Adipose tissue (tissue), 3 donors: ENCODE data around the gene RFX3. TPM values are rescaled to one million over a fixed set of nuclear protein-coding genes. Genes with fewer than 3 reads are reported as not detected.

Experiments
- H3K27ac ChIP-seq: one replicate; pipeline ENCODE4 v1.5.1; 2013; ENCODE audit warnings: low read depth, low read length
- WGBS, 3 donors: extraction: QIAGEN DNeasy Blood & Tissue Kit; methylation state at CpG; one replicate each; pipeline ENCODE4 v1.1.7; 2013; 5-methylcytosine and 5-hydroxymethylcytosine counted together
- polyA plus RNA-seq, 3 donors: library from polyadenylated mRNA; stranded (reverse); fragments of 200-250 nt; gene quantifications; one replicate each; pipeline ENCODE4 v1.2.3, GENCODE V29; 2013
- donor health status: healthy with polysubstance abuse.
- donor health status: Bipolar disorder and iron deficiency.
- donor health status: healthy.

The RFX3 gene
- polyA plus RNA-seq, 3 donors: 0.79 to 1.3 (median 1.0) TPM

DNA sequence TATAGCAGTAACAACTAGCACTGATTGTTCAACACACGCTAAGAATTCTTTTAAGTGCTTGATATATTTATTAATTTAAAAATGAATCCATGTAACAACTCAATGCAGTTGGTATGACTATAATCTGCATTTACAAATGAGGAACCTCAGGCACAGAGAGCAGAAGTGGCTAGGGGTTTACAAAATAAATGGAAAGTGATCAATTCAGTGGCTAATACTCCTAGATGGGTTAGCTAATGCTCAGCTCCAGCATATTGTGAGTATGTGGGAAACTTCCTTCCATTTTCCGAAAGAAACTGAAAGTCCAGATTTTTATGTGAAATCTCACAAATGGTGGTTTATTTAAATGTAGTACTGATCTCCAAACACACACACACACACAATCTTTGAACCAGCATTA is 128.0 kb downstream of the RFX3 start:
- WGBS, 3 donors: 65 to 93% (median 72%) methylated on average over 2 of the region's 2 CpGs
- H3K27ac ChIP-seq: no peak overlapping the region

DNA sequence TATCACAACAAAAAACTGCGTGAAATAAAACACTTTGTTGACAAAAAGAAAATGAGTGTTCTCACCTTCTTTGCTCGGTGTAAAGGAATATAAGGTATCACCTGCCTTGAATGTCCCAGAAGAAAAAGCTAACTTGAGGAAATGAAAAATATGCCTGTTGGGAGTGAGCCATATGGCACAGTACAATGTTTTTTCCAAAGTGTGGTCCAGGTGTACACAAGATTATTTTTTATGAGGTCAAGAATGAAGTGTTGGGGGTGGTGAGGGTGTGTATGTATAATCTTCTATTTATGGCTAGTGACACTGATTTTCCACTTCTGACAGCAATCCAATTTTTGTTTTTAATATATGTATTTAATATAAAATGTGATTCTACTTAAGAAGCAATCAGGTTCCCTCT is 134.4 kb downstream of the RFX3 start:
- no peak overlapping the region for H3K27ac ChIP-seq
- 52 to 97% (median 95%) methylated on average over 2 of the region's 2 CpGs for WGBS, 3 donors

DNA sequence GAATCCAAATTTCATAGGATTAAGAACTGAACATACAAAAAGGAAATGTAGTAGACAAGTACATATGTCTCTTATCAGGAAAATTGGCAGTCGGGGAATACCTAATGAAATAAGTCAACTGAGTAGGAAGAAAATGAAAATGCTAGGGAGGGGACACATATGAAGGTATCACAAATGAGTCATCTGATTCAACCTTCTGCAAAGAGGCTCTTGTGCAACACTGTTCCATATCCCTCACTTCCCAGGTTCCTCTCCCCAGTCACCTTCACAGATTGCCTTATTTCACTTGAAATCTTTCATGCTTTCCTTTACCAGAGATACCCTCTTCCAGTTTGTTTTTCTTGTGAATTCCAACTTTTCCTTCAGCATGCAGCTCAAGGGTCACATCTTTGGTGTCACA is 139.0 kb downstream of the RFX3 start:
- H3K27ac ChIP-seq: no peak overlapping the region
- WGBS, 3 donors: 60 to 91% (median 89%) methylated on average over 1 of the region's 1 CpG

DNA sequence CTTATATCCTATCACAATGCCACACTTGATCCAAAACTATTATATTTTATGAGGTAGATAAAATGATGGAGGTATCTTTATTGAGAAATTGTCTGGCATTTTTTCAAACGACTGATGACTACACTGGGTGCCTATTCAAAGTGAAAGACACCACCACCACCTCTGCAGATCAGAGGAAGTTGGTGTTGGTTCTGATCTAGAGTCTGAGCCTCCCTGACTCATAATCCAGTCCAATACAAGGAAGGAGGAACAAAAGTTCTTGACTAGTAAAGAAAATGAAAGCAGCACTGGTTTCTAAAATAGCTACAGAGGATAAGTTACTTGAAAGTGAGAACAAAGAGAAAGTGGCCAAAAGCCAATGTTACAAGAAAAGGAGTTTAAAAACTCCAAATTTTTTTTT is 139.9 kb downstream of the RFX3 start:
- H3K27ac ChIP-seq: no peak overlapping the region
- 86 to 94% (median 86%) methylated on average over 1 of the region's 1 CpG for WGBS, 3 donors

DNA sequence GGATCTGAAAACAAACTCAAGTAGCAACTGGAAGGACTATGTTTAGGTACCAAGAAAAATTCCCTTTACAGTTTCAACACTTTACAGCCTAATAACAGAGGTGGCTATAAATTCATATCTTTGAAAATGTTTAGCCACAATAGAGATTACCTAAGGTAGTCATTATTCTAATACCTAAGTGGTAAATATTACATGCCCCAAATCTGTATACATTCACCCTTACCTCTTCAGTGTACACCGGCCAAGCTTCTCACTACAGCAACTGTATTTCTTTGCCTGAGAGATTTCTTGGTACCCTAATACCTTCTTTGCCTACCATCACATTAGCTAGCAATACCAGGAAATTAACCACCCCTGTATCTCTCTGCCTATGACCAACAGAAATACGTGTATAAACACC is 154.0 kb downstream of the RFX3 start:
- H3K27ac ChIP-seq: no peak overlapping the region
- 89 to 97% (median 93%) methylated on average over 2 of the region's 2 CpGs for whole genome bisulfite sequencing, 3 donors

DNA sequence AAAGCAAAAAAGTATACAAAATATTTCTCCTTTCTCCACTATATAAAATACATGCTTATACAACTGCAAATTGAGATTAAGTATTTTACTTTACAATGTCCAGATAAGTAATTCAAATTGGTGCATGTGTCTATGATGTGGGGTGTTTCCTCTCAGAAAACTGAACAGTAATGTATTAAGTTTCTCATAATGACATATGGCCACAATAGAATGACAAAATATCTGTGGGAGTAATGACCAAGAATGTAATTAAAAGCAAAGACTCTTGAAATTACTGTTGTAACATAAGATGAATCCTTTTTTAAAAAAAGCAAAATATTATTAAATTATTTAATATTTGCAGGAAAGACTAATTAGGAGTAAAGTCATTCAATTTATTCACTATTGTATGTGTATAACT is 155.1 kb downstream of the RFX3 start:
- H3K27ac ChIP-seq: no peak overlapping the region

DNA sequence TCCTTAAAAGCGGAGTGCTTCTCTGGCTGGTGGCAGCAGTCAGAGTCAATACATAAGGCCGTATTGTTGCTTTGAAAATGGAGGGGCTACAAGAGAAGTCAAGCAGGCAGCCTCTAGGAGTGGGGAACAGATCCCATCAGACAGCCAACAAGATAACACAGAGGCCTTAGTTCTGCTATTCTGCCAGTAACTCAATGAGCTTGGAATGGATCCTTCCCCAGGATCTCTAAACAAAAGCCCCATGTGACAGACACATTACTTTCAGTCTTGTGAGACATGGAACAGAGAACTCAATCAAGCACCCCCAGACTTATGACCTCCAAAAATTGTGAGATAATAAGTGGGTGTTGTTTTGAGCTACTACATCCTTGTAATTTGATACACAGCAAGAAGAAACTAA is 158.6 kb downstream of the RFX3 start:
- 95 to 96% (median 96%) methylated on average over 2 of the region's 2 CpGs for WGBS, 3 donors

DNA sequence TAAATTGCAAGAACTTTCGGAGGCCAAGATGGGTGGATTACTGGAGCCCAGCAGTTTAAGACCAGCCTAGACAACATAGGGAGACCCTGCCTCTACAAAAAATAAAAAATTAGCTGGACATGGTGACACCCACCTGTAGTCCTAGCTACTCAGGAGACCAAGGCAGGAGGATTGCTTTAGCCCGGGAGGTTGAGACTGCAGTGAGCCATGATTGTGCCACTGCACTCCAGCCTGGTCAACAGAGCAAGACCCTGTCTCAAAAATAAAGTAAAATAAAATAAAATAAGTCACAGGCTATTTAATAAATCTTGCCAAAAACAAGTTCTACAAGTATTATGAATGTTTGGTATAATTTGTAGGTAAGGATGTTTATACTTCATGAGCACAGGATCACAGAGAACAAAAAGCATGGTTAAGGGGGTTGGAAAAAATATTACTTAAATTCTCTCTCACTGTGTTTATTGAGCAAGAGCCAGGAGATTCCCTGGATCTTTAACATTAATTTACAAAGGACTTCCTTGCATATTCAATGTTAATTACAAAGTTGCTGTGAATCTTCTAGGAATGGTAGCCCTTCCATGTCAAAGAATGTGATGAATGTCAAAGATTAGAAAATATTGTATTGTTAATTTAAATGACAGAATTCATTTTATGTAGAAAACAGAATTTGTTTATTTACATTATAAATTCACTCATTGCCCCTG is 164.0 kb downstream of the RFX3 start:
- 94 to 100% (median 99%) methylated on average over 2 of the region's 2 CpGs for WGBS, 3 donors
- no peak overlapping the region for H3K27ac ChIP-seq

More for the DNA sequence above, 158.6 kb downstream of the RFX3 start:
- H3K27ac ChIP-seq: no peak overlapping the region

DNA sequence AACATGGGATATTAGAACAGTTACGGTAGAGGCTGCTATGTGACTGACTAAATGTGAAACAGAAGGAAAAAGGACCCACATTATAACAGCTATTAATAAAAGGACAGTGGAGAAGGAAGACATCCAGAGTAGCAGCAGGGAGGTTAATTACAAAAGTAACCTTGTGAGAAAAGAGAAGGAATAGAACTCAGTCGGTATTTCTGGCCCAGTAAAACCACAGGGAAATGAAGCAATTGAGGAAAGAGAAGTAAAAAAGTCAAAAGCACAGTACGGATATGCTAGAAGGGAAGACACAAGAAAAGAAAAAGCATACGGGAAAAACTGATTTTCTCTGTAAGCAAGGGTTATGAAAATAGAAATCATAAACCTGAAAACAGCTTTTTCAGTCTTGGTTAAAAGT is 164.7 kb downstream of the RFX3 start:
- H3K27ac ChIP-seq: no peak overlapping the region
- 58 to 93% (median 72%) methylated on average over 4 of the region's 4 CpGs for WGBS, 3 donors

DNA sequence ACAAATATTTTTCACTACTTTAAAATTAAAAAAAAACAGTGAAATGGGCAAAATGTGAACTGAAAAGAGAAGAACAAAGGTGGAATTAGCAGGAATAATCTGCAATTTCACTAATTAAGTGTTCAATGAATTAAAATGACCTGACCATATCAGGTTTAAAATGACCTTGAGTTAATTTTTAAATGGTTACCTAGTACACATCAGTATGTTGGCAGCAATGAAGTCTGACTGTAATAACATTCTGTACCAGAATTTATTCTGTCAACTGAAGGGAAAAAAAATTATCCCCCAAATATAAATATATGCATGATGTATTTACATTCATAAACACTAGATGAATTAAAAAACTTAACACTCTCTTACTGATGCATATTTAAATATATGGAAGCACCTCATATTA is 165.6 kb downstream of the RFX3 start:
- H3K27ac ChIP-seq: no peak overlapping the region

DNA sequence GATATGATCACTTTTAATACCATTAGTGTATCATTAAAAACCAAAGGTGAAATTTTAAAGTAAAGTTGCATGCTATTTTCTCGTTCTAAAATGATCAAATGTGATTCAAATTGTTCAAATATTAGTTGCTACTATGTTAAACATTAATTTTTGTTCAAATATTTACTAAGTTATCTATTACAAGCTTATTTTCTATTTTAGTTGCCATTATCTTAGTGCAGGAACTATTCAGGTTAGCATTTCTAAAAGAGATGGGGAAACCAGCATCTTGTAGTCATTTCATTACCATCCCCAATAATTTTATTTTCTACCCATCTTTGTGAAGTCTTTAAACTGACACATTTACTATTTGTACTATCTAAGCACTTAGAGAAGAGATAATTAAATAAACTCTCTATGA is 166.0 kb downstream of the RFX3 start:
- no peak overlapping the region for H3K27ac ChIP-seq
- WGBS, 3 donors: 32 to 93% (median 88%) methylated on average over 1 of the region's 1 CpG

DNA sequence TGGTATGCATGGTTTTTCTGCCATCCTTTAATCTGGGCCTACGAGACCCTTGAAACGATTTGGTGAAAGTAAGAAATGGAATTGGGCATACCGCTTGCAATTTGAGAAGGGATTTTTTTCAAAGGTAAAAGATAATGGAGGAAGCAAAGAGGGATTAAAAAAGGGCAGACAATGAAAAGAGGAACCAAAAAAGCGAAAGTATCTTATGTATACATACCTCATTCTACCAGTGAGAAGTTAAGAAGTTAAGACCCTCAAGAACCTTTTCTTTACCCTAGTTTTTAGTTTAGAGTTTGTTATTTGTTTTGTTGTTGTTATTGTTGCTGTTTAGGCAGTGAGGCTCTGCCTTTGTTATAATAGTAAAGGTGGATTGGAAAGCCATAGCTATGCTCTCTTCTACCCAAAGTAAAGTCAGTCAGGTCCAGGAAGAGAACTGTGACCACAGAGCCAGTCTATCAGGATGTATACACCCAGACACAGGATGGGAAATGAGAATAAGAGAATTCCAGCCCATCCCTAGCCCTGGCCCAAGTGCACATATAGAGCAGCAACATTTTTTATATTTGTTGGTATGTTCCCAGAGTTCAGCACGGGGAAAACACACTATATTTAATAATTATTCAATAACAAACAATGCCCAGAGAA is 166.6 kb downstream of the RFX3 start:
- H3K27ac ChIP-seq: no peak overlapping the region
- WGBS, 3 donors: 87 to 95% (median 92%) methylated on average over 5 of the region's 5 CpGs

DNA sequence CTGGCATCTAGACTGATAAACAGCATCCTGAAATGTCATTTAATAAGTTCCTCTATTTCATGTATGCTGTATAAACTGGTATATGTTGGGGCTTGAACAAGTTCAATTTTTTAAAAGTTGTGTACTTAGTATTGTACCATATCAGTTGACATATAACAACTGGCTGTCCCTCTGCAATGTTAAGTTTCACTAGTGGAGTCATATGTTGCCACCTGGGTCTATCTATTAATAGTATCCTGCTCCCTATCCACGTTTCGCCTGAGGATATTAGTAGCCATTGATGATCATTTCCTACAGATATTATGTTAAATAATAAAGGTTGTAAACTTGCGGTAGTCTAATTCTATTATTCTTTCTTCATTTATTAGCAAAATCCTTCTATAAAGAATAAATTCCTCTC is 177.6 kb downstream of the RFX3 start:
- no peak overlapping the region for H3K27ac ChIP-seq
- 73 to 88% (median 87%) methylated on average over 3 of the region's 3 CpGs for WGBS, 3 donors

DNA sequence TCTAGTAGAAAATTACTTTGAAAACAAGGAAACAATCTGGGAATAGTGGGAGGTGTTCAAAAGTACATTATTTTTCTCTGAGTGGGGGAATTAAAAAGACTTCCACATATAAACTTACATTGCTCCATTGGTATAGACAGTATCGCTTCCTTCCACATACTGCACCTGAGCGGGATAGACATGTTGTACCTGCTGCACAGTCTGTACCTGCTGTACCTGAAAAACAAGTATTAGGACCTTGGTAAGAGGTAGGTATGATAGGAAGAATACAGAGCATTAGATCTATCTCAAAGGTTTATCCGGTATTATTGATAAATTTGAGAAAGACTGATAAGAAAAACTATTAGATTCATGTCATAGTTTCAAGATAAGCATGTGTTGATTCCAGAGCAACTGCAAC is 179.3 kb downstream of the RFX3 start:
- WGBS, 3 donors: 56 to 96% (median 95%) methylated on average over 3 of the region's 3 CpGs
- H3K27ac ChIP-seq: no peak overlapping the region

DNA sequence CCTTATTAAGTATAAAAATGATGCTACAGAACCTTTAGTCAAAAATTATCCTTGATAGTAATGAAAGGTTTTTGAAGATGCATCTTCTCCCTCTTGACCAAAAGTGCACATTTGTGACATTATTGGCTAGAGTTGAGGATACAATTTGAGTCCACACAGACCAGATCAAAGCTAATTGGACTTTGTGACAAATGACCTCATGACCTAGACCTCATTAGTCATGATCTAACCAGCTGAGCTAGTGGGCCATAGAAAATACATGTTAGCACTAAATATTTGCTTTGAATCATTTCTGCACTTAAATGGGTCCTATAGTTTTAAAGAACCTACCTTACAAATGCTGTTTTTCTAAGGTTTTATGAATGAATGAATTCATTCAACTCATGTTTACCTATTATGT is 182.1 kb downstream of the RFX3 start:
- H3K27ac ChIP-seq: no peak overlapping the region

DNA sequence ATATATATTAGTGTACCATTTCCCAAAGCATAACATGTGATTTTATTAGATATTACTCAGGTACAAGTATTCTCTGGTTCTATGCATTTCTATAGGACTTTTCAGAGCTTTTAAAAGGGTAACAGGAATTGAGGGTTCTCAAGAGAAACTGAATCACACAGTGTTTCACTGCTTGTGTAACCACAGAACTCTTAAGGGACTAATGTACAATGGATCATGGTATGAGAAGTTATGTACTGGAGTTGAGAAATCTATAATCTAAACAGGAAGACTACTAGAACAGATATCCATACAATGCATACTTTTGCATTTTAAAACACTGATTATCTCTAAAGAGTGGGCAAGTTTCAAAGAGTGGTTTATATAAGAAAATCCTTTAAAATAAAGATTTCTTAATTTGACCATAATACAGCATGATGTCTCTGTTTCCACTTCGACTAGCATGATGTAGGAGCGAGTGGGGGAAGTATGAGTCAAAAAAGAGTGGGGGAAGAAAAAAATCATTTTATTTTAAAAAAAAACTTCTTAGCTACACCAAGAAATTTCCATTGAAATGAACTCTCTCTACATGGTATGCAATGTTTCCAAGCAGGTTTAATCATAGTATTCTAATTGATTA is 183.5 kb downstream of the RFX3 start:
- H3K27ac ChIP-seq: no peak overlapping the region
- 66 to 97% (median 67%) methylated on average over 2 of the region's 2 CpGs for WGBS, 3 donors

DNA sequence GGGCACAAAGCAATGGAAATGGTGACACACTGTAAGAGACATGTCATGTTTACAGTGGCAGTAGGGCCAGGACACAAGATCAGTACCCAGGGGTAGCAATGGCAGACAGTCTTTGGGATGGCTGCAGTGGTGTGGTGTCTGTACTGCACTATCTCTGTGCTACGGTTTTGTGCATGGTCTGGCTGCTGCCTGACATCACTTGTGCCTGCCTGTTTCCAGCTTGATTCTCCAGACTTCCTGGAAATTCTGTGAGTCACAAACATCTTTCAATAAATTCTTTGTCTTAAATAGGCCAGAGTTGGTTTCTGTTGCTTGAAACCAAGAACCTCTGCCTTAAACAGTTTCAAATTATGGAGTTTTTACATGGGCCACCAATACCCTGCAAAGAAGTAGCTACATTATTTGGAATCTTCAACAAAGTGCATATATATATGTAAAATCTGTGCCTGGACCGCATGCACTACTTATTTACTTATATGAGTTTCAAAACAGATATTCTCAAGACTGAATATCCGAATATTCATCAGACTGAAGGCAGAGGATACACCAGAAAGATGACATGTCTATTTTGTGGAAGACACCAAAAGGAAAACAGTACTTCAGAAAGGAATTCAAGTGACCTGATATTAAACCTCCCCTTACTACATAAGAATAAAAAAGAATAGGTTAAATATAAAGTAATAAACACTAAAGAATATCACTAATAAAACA is 188.1 kb downstream of the RFX3 start:
- WGBS, 3 donors: 69 to 82% (median 74%) methylated on average over 3 of the region's 3 CpGs
- H3K27ac ChIP-seq: no peak overlapping the region

DNA sequence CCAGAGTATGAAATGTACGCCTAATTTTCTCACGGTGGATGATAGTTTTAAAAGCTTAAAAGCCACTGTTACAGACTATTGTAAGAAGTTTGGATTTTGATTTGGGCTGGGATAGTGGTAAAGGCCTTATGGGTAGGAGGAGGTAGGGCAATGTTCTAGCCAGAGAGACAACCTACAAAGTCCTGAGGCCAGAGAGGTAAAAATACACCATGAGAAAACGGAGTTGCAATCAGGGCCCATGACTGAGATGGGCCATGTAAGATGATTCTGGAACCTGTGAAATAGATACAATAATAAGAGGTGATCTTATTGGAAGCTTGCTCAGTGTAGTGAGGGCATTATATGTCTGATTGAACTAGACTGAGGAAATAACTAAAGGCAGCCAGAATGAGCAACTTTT is 188.8 kb downstream of the RFX3 start:
- 76 to 81% (median 80%) methylated on average over 3 of the region's 3 CpGs for WGBS, 3 donors
- no peak overlapping the region for H3K27ac ChIP-seq

DNA sequence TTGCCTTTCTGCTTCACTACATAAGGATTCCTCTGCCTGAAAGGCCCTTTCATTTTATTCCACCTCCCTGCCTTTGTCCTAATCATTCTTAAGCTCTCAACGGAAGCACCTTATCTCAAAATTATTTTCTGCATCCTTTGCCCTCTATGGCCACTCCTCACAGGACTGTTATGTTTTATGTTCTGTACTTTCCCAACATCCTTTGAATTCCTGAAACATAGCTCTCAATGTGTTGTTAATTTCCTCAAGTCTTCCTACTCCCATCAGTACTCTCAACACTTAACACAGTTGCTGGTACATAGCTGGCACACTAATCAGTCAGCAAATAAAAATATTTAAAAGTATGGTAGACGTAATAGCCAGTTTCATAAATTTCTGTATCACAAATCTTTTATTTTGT is 193.0 kb downstream of the RFX3 start:
- H3K27ac ChIP-seq: no peak overlapping the region
- WGBS, 3 donors: 71 to 85% (median 82%) methylated on average over 2 of the region's 2 CpGs
